Measurements from ENCODE around the gene CD101.

DNA sequence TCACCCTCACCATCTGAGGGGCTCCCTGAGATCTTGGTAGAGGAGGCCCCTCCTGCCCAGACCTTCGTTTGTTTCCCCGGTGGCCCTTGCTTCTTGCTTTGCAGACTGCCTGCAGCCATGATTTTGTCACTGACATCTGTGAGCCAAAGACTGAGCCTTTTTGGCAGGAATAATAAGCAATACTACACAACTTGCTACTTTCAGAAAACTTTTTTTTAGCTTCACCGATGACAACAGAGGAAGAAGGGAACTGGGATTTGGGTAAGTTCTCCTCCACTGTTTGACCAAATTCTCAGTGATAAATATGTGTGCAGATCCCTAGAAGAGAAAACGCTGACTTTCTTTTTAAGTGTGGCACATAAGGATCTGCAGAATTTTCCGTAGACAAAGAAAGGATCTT lies 11.7 kb upstream of the CD101 start:
- TF ChIP-seq POLR2A (IDR thresholded peaks at IDR 0.05; ENCODE audit: low read length) = no peak
- TF ChIP-seq GATA1 (IDR thresholded peaks at IDR 0.05; ENCODE audit: low read depth, low read length) = no peak
